Testis (tissue), 3 donors: ENCODE data around the gene DROSHA. TPM values are rescaled to one million over a fixed set of nuclear protein-coding genes. Genes with fewer than 3 reads are reported as not detected.

Source experiments
- DNase-seq: peaks from one replicate; pipeline ENCODE4 v3.0.0-alpha.2; 2019
- H3K27ac ChIP-seq, 2 donors: fragments of 200-600 bp; sonication (generic); one replicate each; pipeline ENCODE4 v1.5.1; 2019
- H3K27me3 ChIP-seq: fragments of 200-600 bp; sonication (generic); one replicate; pipeline ENCODE4 v1.5.1; 2019
- H3K36me3 ChIP-seq: fragments of 200-600 bp; sonication (generic); one replicate; pipeline ENCODE4 v1.5.1; 2017; ENCODE audit warnings: low read depth; ENCODE audit errors: missing control alignments
- H3K4me1 ChIP-seq: fragments of 200-600 bp; sonication (generic); one replicate; pipeline ENCODE4 v1.5.1; 2019
- H3K4me3 ChIP-seq, 2 donors: fragments of 200-600 bp; sonication (generic); one replicate each; pipeline ENCODE4 v1.5.1; 2017 to 2019
- H3K9me3 ChIP-seq: fragments of 200-600 bp; sonication (generic); one replicate; pipeline ENCODE4 v1.5.1; 2017
- POLR2A ChIP-seq: fragments of 450-650 bp; IDR thresholded peaks from one replicate; pipeline ENCODE4 v1.6.1; 2017; ENCODE audit warnings: antibody characterized with exemption, mild to moderate bottlenecking, moderate library complexity
- WGBS, 2 donors: methylation state at CpG; one replicate each; pipeline ENCODE4 v1.1.5; 2018; 5-methylcytosine and 5-hydroxymethylcytosine counted together
- intact Hi-C: fragments of 100-400 bp; cut with DNase I; formaldehyde crosslinking; loops from one replicate; pipeline ENCODE4 v1.15.1; 2023; ENCODE audit warnings: low total_unique reads
- polyA plus RNA-seq: library from polyadenylated mRNA; stranded (reverse); fragments of 350-450 nt; fragmentation: Illumina TruSeq; extraction: RNeasy Lipid Tissue Mini Kit (QIAGEN cat#74804); gene quantifications from one replicate; pipeline ENCODE4 v1.2.3, GENCODE V29; 2014; ENCODE audit warnings: low read depth, low replicate concordance; ENCODE audit not compliant: insufficient read depth
- total RNA-seq, 2 donors: library from RNA; depleted of rRNA; stranded (reverse); fragments of >200 nt; gene quantifications; one replicate each; pipeline ENCODE4 v1.2.3, GENCODE V29; 2016
- TF ChIP-seq, protein P1 (sequence below), 3 experiments: fragments of 450-650 bp in 2 of 3; fragments of 200-600 bp in 1 of 3; sonication (generic) in 1 of 3; IDR thresholded peaks; one replicate each; pipeline ENCODE4 v1.5.1; 2016 to 2019; ENCODE audit warnings: antibody characterized with exemption in 3 of 3, mild to moderate bottlenecking in 2 of 3, moderate library complexity in 1 of 3

Gene DROSHA
- total and polyA plus RNA-seq, 3 donors from 2014 or later = 23.3 to 79.6 (median 50.4) TPM

DNA sequence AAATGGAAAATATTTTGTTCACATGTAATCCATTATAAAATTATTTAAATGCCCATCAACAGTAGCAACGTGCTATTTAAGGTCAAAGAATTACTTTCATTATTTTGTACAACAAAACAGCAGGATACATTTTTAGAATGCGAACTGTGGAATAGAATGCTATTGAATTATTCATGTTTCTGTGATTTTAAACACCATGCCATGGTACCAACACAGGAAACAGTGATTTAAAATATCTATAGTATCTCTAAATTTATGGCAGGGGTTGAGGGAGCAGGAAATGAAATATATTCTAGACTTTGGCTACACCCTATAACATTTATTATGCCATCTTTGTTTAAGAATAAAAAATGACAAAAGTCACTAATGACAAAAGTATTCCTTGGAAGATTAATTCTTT, 62.4 kb downstream of the DROSHA start:
- TF ChIP-seq, protein P1, sequence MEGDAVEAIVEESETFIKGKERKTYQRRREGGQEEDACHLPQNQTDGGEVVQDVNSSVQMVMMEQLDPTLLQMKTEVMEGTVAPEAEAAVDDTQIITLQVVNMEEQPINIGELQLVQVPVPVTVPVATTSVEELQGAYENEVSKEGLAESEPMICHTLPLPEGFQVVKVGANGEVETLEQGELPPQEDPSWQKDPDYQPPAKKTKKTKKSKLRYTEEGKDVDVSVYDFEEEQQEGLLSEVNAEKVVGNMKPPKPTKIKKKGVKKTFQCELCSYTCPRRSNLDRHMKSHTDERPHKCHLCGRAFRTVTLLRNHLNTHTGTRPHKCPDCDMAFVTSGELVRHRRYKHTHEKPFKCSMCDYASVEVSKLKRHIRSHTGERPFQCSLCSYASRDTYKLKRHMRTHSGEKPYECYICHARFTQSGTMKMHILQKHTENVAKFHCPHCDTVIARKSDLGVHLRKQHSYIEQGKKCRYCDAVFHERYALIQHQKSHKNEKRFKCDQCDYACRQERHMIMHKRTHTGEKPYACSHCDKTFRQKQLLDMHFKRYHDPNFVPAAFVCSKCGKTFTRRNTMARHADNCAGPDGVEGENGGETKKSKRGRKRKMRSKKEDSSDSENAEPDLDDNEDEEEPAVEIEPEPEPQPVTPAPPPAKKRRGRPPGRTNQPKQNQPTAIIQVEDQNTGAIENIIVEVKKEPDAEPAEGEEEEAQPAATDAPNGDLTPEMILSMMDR (IDR thresholded peaks at IDR 0.05) = no peak
- no peak for TF ChIP-seq POLR2A
- Histone ChIP-seq H3K27ac (no peak overlapping the region), H3K9me3 (no peaks in the 10 kb centered on the region), H3K36me3 (no peaks in the 10 kb centered on the region), H3K4me1 (no peaks in the 10 kb centered on the region), H3K4me3 (no peak overlapping the region), H3K27me3 (no peaks in the 10 kb centered on the region)
- 93 to 94% methylated on average over 2 of the region's 2 CpGs for WGBS, 2 donors
- intact Hi-C loops = no loop called here
- no peak for DNase-seq

DNA sequence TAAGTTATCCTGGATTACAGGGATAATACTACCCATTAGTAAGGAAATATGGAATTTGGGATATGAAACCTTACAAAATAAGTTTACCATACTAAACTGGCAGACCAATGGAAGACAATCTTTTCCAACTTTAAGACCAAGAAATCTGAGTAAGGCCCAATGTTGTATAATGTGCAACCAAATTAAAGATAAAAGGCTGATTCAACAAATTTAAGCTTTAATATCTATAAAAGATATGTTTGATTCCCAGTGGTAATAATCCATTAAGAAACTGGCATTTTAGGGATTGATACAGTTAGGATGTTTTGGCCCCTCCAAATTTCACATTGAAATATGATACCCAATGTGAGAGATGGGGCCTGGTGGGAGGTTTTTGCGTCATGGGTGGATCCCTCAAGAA, 66.6 kb downstream of the DROSHA start:
- no peaks in the 10 kb centered on the region for H3K4me1 ChIP-seq
- no peaks in the 10 kb centered on the region for H3K36me3 ChIP-seq
- H3K27me3 ChIP-seq = no peaks in the 10 kb centered on the region
- DNase-seq = no peak
- intact Hi-C loops = no loop called here
- TF ChIP-seq, protein P1 (IDR thresholded peaks at IDR 0.05) = no peak
- TF ChIP-seq POLR2A = no peak
- no peak overlapping the region for H3K27ac ChIP-seq
- 93 to 96% methylated on average over 1 of the region's 1 CpG for WGBS, 2 donors
- H3K4me3 ChIP-seq = no peak overlapping the region
- H3K9me3 ChIP-seq = no peaks in the 10 kb centered on the region

DNA sequence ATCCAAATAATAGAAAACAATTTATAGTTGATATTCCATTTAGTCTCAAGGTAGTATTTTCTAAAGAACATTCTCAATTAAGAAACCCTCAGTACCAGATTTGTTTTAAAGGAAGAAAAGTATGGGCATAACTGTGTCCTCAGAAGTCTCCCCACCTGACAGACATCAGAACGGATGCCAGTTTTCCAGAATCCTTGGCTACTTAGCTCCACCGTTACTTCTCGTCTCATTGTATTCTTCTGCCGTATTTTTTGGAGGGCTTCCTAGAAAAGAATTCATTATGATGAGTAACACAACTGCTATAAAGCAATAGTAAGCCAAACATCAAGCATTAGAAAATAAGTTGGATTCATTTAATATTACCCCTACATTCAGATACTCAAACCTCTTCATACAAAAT, 67.8 kb downstream of the DROSHA start:
- no peaks in the 10 kb centered on the region for H3K4me1 ChIP-seq
- 90 to 92% methylated on average over 4 of the region's 4 CpGs for WGBS, 2 donors
- H3K9me3 ChIP-seq = no peaks in the 10 kb centered on the region
- no peak for DNase-seq
- TF ChIP-seq, protein P1 (IDR thresholded peaks at IDR 0.05) = no peak
- TF ChIP-seq POLR2A = no peak
- H3K27me3 ChIP-seq = no peaks in the 10 kb centered on the region
- H3K4me3 ChIP-seq = no peak overlapping the region
- intact Hi-C loops = no loop called here
- no peaks in the 10 kb centered on the region for H3K36me3 ChIP-seq
- no peak overlapping the region for H3K27ac ChIP-seq

DNA sequence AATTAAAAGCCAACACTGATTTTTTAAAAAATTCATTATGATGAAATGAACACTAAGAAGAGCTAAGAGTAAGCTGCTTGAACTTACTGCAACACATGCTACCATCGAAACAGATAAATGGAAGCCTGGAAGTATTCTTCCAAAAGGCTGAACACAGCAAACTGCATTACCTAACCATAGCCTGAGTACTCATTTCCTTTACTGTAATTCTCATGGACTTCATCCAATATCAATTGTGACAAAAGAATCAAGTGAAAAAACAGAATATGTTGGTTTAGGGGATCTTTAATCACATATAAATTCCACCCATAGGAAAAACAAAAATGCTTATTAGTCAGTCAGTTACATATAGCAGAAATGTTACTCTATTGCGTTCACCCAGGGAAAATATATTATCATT, 68.5 kb downstream of the DROSHA start:
- intact Hi-C loops = no loop called here
- DNase-seq = no peak
- Histone ChIP-seq H3K4me1 (no peaks in the 10 kb centered on the region), H3K4me3 (no peak overlapping the region), H3K27ac (no peak overlapping the region), H3K9me3 (no peaks in the 10 kb centered on the region), H3K27me3 (no peaks in the 10 kb centered on the region), H3K36me3 (no peaks in the 10 kb centered on the region)
- 95% methylated on average over 2 of the region's 2 CpGs for WGBS, 2 donors
- TF ChIP-seq, protein P1 (IDR thresholded peaks at IDR 0.05) = no peak
- TF ChIP-seq POLR2A = no peak

DNA sequence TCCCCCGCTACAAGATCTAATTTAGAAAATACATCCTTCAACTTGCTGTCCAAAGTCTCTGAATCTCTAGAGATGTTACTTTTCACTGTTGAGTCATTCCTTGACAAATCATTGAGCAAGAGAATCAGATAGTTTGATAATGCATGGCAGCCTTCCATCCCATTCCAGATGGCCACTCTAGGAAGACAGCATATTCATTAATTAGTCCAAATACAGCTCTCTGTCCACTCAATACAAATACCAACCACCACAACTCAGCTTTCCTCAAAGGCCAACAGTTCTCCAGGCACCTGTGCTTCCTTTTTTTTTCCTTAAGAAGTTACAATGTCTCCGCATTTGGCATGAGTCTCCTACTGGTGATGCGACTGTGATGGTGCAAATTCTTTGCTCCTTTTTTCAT, 72.3 kb downstream of the DROSHA start:
- H3K4me1 ChIP-seq = no peaks in the 10 kb centered on the region
- H3K27me3 ChIP-seq = no peaks in the 10 kb centered on the region
- no peak overlapping the region for H3K4me3 ChIP-seq
- intact Hi-C loops = no loop called here
- H3K36me3 ChIP-seq = no peaks in the 10 kb centered on the region
- H3K27ac ChIP-seq = no peak overlapping the region
- no peak for TF ChIP-seq POLR2A
- TF ChIP-seq, protein P1 (IDR thresholded peaks at IDR 0.05) = no peak
- no peaks in the 10 kb centered on the region for H3K9me3 ChIP-seq
- WGBS, 2 donors = 77 to 86% methylated on average over 3 of the region's 3 CpGs
- DNase-seq = no peak
